Upper lobe of right lung (tissue), 1 donor: ENCODE data around the gene MAGEC1. TPM values are rescaled to one million over a fixed set of nuclear protein-coding genes. Genes with fewer than 3 reads are reported as not detected.

ENCODE experiments used
- ATAC-seq: fragments of 200-7000 bp; cut with Tn5 transposase; one replicate; pipeline ENCODE4 v1.9.1; 2020; ENCODE audit warnings: mild to moderate bottlenecking, moderate library complexity
- DNase-seq: peaks from one replicate; pipeline ENCODE4 v3.0.0-alpha.2; 2020
- H3K27ac ChIP-seq: fragments of 200-600 bp; one replicate; pipeline ENCODE4 v1.8.0; 2022
- H3K27me3 ChIP-seq: fragments of 200-600 bp; one replicate; pipeline ENCODE4 v1.8.0; 2022; ENCODE audit warnings: mild to moderate bottlenecking
- H3K36me3 ChIP-seq: fragments of 200-600 bp; one replicate; pipeline ENCODE4 v1.8.0; 2022
- H3K4me1 ChIP-seq: fragments of 200-600 bp; one replicate; pipeline ENCODE4 v1.8.0; 2022
- H3K4me3 ChIP-seq: fragments of 200-600 bp; one replicate; pipeline ENCODE4 v1.8.0; 2022; ENCODE audit warnings: mild to moderate bottlenecking
- H3K9me3 ChIP-seq: fragments of 200-600 bp; one replicate; pipeline ENCODE4 v1.8.0; 2022
- intact Hi-C: fragments of 100-400 bp; cut with DNase I; formaldehyde crosslinking; loops from one replicate; pipeline ENCODE4 v1.11.0; 2022
- total RNA-seq: library from RNA; stranded (reverse); fragmentation: NEBNext Ultra II Directional; extraction: Animal tissue kit (Norgen Biotek cat#: 25700); gene quantifications from one replicate; pipeline ENCODE4 v1.2.1, GENCODE V29; 2021
- TF ChIP-seq, protein P1 (sequence below): fragments of 200-600 bp; IDR thresholded peaks from one replicate; pipeline ENCODE4 v1.8.0; 2022; ENCODE audit warnings: antibody characterized with exemption
- donor health status: DM: no; HTN: yes; CAD: no; lungs with severe emphysema.

MAGEC1 gene
- total RNA-seq, 1 donor from 2014 or later, result not detected

DNA sequence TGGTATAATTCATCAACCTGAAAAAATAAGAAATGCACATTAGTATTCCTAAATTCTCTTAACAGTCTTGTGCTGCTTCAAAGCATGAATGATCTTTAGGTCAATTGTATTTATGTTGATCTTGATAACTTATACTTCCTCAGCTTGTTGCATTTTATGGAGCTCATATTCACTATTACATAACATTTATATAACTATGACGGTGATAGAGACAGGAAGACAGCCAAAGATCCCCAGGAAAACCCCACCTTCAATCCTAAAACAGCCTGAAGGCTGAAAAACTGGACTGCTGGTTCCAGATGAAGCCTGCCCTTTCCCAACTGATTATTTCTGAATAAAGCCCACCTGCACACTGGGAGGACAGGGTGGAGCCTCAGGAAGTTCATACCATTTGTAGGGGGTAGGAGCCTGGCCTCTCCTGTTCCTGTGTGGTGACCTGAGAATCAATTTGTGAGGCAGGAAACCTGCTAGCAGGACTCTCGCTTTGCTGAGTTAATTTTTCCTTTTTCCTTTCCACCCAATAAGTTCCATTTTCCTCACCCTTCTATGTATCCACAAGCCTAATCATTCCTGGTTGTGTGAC, 30.5 kb downstream of the MAGEC1 start:
- H3K4me1 ChIP-seq, result no peaks in the 10 kb centered on the region
- no peak overlapping the region for H3K27ac ChIP-seq
- ATAC-seq (no peak), DNase-seq (no peak)
- H3K9me3 ChIP-seq, result no peaks in the 10 kb centered on the region
- no peaks in the 10 kb centered on the region for H3K36me3 ChIP-seq
- TF ChIP-seq, protein P1, sequence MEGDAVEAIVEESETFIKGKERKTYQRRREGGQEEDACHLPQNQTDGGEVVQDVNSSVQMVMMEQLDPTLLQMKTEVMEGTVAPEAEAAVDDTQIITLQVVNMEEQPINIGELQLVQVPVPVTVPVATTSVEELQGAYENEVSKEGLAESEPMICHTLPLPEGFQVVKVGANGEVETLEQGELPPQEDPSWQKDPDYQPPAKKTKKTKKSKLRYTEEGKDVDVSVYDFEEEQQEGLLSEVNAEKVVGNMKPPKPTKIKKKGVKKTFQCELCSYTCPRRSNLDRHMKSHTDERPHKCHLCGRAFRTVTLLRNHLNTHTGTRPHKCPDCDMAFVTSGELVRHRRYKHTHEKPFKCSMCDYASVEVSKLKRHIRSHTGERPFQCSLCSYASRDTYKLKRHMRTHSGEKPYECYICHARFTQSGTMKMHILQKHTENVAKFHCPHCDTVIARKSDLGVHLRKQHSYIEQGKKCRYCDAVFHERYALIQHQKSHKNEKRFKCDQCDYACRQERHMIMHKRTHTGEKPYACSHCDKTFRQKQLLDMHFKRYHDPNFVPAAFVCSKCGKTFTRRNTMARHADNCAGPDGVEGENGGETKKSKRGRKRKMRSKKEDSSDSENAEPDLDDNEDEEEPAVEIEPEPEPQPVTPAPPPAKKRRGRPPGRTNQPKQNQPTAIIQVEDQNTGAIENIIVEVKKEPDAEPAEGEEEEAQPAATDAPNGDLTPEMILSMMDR, result no peak
- no peaks in the 10 kb centered on the region for H3K27me3 ChIP-seq
- intact Hi-C loops, result no loop called here
- no peak overlapping the region for H3K4me3 ChIP-seq

DNA sequence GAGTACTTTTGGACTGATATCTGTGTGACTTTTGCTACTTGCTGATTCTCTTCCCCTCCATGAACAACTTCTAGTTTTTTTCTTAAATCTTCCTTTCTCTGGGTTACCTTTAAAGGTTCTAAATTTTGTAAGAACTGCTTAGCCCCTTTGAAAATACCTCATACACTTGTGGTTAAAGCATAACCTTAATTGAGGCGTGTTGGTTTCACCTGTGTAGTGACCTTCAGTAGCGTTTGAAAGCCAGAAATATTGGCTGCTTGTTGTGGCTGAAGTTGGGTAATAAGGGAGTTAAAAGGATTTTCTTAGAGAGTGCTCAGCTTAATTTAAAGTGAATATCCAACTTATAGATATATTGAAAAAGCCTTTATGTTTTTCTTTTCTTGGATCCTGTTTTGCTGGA, 32.0 kb downstream of the MAGEC1 start:
- H3K4me3 ChIP-seq, result no peak overlapping the region
- TF ChIP-seq, protein P1, result no peak
- no peaks in the 10 kb centered on the region for H3K9me3 ChIP-seq
- intact Hi-C loops, result no loop called here
- H3K36me3 ChIP-seq, result no peaks in the 10 kb centered on the region
- ATAC-seq, result no peak
- no peaks in the 10 kb centered on the region for H3K27me3 ChIP-seq
- H3K27ac ChIP-seq, result no peak overlapping the region
- H3K4me1 ChIP-seq, result no peaks in the 10 kb centered on the region
- DNase-seq, result no peak

DNA sequence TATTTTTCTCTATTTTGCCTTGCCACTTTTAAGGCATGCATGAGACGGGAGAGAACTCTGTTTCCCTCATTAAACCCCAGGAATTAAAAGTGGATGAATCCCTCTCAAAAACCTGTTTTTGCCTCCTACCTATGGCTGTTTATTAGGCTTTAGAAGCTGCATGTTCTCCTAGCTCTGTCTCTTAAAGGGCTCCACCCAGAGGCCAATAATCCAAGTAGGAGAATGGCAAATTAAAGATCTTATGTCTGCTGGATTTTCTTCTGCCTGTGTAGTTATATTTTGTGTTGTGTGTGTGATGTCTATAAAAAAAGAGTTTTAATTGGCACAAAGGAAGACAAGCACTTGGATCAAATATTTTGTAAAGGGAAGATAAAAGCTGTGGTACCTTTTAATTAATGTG, 32.4 kb downstream of the MAGEC1 start:
- DNase-seq, result no peak
- H3K27ac ChIP-seq, result no peak overlapping the region
- intact Hi-C loops, result no loop called here

DNA sequence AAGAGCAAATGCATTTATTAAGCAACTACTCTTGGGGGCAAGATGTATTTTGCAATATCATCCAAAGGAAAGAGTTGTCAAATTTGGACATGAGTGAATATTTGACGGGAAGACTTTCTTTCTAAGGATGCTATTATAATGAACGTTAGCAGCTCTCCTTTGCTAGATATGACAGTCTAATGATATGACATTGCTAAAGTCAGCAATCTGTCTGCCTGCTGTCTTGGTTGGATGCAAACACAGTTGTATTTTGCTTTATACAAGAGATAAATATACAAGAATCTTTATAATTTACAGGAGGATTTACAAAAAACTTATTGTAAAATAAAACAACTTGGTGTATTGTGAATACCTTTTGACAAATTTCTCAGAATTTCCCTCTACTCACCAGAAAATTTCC, 37.5 kb downstream of the MAGEC1 start:
- intact Hi-C loops, result no loop called here
- Histone ChIP-seq H3K27me3 (no peaks in the 10 kb centered on the region), H3K4me1 (no peaks in the 10 kb centered on the region), H3K36me3 (no peaks in the 10 kb centered on the region), H3K27ac (no peak overlapping the region), H3K4me3 (no peak overlapping the region), H3K9me3 (no peaks in the 10 kb centered on the region)
- no peak for DNase-seq
- ATAC-seq, result no peak
- TF ChIP-seq, protein P1, result no peak

More for the DNA sequence above, 32.4 kb downstream of the MAGEC1 start:
- no peaks in the 10 kb centered on the region for H3K36me3 ChIP-seq
- TF ChIP-seq, protein P1, result no peak
- ATAC-seq, result no peak
- no peaks in the 10 kb centered on the region for H3K4me1 ChIP-seq
- no peak overlapping the region for H3K4me3 ChIP-seq
- no peaks in the 10 kb centered on the region for H3K9me3 ChIP-seq
- no peaks in the 10 kb centered on the region for H3K27me3 ChIP-seq

DNA sequence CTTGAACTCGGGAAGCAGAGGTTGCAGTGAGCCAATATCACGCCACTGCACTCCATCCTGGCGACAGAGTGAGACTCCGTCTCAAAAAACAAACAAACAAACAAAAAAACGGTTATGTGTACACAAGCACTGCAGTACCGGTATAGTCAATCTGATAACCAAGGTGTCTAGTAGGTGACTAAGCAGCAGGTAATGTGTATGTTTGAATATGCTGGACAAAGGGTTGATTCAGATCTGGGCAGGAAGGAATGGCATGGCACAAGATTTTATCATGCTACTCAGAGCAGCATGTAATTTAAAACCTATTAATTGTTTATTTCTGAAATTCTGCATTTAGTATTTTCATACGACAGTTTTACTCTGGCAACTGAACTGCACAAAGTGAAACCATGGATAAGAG, 41.7 kb downstream of the MAGEC1 start:
- Histone ChIP-seq H3K27ac (no peak overlapping the region), H3K4me3 (no peak overlapping the region), H3K9me3 (no peaks in the 10 kb centered on the region), H3K27me3 (no peaks in the 10 kb centered on the region), H3K4me1 (no peaks in the 10 kb centered on the region), H3K36me3 (no peaks in the 10 kb centered on the region)
- intact Hi-C loops, result no loop called here
- DNase-seq (no peak), ATAC-seq (no peak)
- TF ChIP-seq, protein P1, result no peak

DNA sequence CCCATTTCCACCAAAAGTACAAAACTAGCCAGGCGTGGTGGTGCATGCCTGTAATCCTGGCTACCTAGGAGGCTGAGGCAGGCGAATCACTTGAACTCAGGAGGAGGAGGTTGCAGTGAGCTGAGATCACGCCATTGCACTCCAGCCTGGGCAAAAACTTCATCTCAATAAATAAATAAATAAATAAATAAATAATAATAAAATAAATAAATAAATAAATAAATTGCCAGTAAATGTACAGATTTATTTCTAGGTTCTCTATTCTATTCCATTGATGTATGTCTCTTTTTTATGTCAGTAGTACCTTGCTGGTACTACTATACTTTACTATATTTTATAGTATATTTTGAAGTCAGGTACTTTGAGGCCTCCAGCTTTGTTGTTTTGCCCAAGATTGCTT, 43.7 kb downstream of the MAGEC1 start:
- no peaks in the 10 kb centered on the region for H3K9me3 ChIP-seq
- no peak overlapping the region for H3K4me3 ChIP-seq
- H3K27ac ChIP-seq, result no peak overlapping the region
- H3K36me3 ChIP-seq, result no peaks in the 10 kb centered on the region
- intact Hi-C loops, result no loop called here
- no peaks in the 10 kb centered on the region for H3K4me1 ChIP-seq
- ATAC-seq (no peak), DNase-seq (no peak)
- H3K27me3 ChIP-seq, result no peaks in the 10 kb centered on the region
- TF ChIP-seq, protein P1, result no peak
